HEK293T (cell line): ENCODE measurements around the gene KIF4A.

Experiments
- BHLHE40 ChIP-seq: fragments of 450-650 bp; IDR thresholded peaks from 2 replicates; pipeline ENCODE4 v1.6.1; 2016; ENCODE audit warnings: mild to moderate bottlenecking, moderate library complexity, borderline replicate concordance
- ELF4 ChIP-seq: fragments of 450-650 bp; IDR thresholded peaks from 2 replicates; pipeline ENCODE4 v1.6.1; 2017; ENCODE audit warnings: antibody characterized with exemption
- FOXA1 ChIP-seq: fragments of 450-650 bp; IDR thresholded peaks from 2 replicates; pipeline ENCODE4 v1.6.1; 2016; ENCODE audit warnings: mild to moderate bottlenecking
- FOXK2 ChIP-seq: fragments of 450-650 bp; IDR thresholded peaks from 2 replicates; pipeline ENCODE4 v1.6.1; 2016; ENCODE audit warnings: mild to moderate bottlenecking
- FOXM1 ChIP-seq: fragments of 450-650 bp; IDR thresholded peaks from 2 replicates; pipeline ENCODE4 v1.6.1; 2017; ENCODE audit warnings: mild to moderate bottlenecking, borderline replicate concordance
- HDGF ChIP-seq: fragments of 450-650 bp; IDR thresholded peaks from 2 replicates; pipeline ENCODE4 v1.6.1; 2017; ENCODE audit warnings: antibody characterized with exemption, borderline replicate concordance
- L3MBTL2 ChIP-seq: fragments of 450-650 bp; conservative IDR thresholded peaks from 2 replicates; pipeline ENCODE4 v1.6.1; 2016; ENCODE audit warnings: mild to moderate bottlenecking
- NFRKB ChIP-seq: fragments of 450-650 bp; IDR thresholded peaks from 2 replicates; pipeline ENCODE4 v1.6.1; 2016; ENCODE audit warnings: mild to moderate bottlenecking, moderate library complexity
- SP1 ChIP-seq: fragments of 450-650 bp; IDR thresholded peaks from 2 replicates; pipeline ENCODE4 v1.6.1; 2017
- SUZ12 ChIP-seq: fragments of 450-650 bp; IDR thresholded peaks from 2 replicates; pipeline ENCODE4 v1.6.1; 2016; ENCODE audit warnings: mild to moderate bottlenecking
- TARDBP ChIP-seq: fragments of 450-650 bp; IDR thresholded peaks from 2 replicates; pipeline ENCODE4 v1.6.1; 2016
- ZNF384 ChIP-seq: fragments of 450-650 bp; IDR thresholded peaks from 2 replicates; pipeline ENCODE4 v1.6.1; 2016
- TF ChIP-seq, protein P1 (sequence below): fragments of 450-650 bp; IDR thresholded peaks from 2 replicates; pipeline ENCODE4 v1.6.1; 2016

DNA sequence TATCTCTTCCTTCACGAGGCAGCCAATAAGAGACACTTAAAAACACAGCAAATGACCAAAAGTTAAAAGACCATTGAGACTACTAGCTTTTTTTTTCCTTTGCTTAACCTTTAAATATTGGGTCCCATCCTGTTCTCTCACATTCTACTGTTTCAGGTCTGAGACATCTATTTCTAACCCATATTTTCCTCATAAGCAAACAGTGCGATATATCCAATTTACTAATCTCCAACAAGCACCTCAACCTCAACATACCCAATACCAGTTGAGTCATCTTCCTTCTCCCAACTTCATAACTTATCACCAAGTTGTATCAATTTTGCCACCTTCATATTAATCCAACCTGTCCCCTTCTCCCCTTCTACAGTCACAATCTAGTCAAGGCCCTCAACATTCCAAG lies 48.4 kb upstream of the KIF4A start:
- TF ChIP-seq, protein P1, sequence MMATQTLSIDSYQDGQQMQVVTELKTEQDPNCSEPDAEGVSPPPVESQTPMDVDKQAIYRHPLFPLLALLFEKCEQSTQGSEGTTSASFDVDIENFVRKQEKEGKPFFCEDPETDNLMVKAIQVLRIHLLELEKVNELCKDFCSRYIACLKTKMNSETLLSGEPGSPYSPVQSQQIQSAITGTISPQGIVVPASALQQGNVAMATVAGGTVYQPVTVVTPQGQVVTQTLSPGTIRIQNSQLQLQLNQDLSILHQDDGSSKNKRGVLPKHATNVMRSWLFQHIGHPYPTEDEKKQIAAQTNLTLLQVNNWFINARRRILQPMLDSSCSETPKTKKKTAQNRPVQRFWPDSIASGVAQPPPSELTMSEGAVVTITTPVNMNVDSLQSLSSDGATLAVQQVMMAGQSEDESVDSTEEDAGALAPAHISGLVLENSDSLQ, result no peak
- no peak for TF ChIP-seq ELF4
- TF ChIP-seq SUZ12, result no peak
- no peak for TF ChIP-seq FOXA1
- no peak for TF ChIP-seq TARDBP
- TF ChIP-seq SP1, result no peak
- TF ChIP-seq NFRKB, result no peak
- TF ChIP-seq ZNF384, result no peak
- no peak for TF ChIP-seq BHLHE40
- TF ChIP-seq L3MBTL2, result no peak
- no peak for TF ChIP-seq FOXM1
- no peak for TF ChIP-seq HDGF
- TF ChIP-seq FOXK2, result no peak
